CD4-positive, alpha-beta T cell (primary cell): Measurements from ENCODE around the gene ICAM1. TPM values are rescaled to one million over a fixed set of nuclear protein-coding genes. Genes with fewer than 3 reads are reported as not detected.

Experiments used
- ATAC-seq: fragments of 200-7000 bp; cut with Tn5 transposase; one replicate; pipeline ENCODE4 v1.10.0; 2022; ENCODE audit warnings: mild to moderate bottlenecking; ENCODE audit not compliant: poor library complexity
- CTCF ChIA-PET: fragments of 350-600 bp; sonication (Branson Sonifier 250); formaldehyde crosslinking; loops from one replicate; lab custom pipeline; 2021; ENCODE audit warnings: antibody characterized with exemption, inconsistent platforms; lab: Charles Lee
- POLR2A ChIA-PET: fragments of 350-600 bp; sonication (Branson Sonifier 250); formaldehyde crosslinking; loops from one replicate; lab custom pipeline; 2021; ENCODE audit warnings: antibody characterized with exemption, inconsistent platforms; lab: Charles Lee
- DNase-seq, 14 experiments: peaks; one replicate each; pipeline ENCODE4 v3.0.0-alpha.2; 2013 to 2020; ENCODE audit warnings: mixed read lengths in 2 of 14
- H3K27ac ChIP-seq, 2 donors: one replicate each; pipeline versions ENCODE4 v1.5.1 to v1.7.0; 2013; ENCODE audit warnings: low read length in 2 of 2, low read depth in 1 of 2, mild to moderate bottlenecking in 1 of 2
- H3K27me3 ChIP-seq, 2 experiments: 1 replicate in 1 of 2; 2 replicates in 1 of 2; pipeline versions ENCODE4 v1.6.1 to v1.7.0; 2013; ENCODE audit warnings: low read length in 2 of 2, control low read depth in 1 of 2, mild to moderate bottlenecking in 1 of 2, moderate library complexity in 1 of 2; ENCODE audit not compliant: insufficient read depth in 2 of 2, control insufficient read depth in 1 of 2
- H3K36me3 ChIP-seq: one replicate; pipeline ENCODE4 v1.6.1; 2013; ENCODE audit warnings: low read length, control low read depth; ENCODE audit not compliant: insufficient read depth
- H3K4me1 ChIP-seq: one replicate; pipeline ENCODE4 v1.6.1; 2013; ENCODE audit warnings: low read length, control low read depth; ENCODE audit not compliant: insufficient read depth
- H3K4me3 ChIP-seq: one replicate; pipeline ENCODE4 v1.5.1; 2013; ENCODE audit warnings: mild to moderate bottlenecking, low read length, moderate library complexity
- H3K9me3 ChIP-seq, 2 experiments: 1 replicate in 1 of 2; 2 replicates in 1 of 2; pipeline versions ENCODE4 v1.6.1 to v1.7.0; 2013; ENCODE audit warnings: low read length in 2 of 2, mild to moderate bottlenecking in 2 of 2, control low read depth in 1 of 2, moderate library complexity in 1 of 2; ENCODE audit not compliant: control insufficient read depth in 1 of 2, insufficient read depth in 1 of 2
- H3K27ac Mint-ChIP-seq: one replicate; pipeline ENCODE4 v1.8.0; 2020; ENCODE audit warnings: mixed read lengths
- H3K27me3 Mint-ChIP-seq: one replicate; pipeline ENCODE4 v1.8.0; 2021; ENCODE audit warnings: mixed read lengths
- H3K36me3 Mint-ChIP-seq: one replicate; pipeline ENCODE4 v1.8.0; 2021; ENCODE audit warnings: low read depth, mixed read lengths
- H3K4me1 Mint-ChIP-seq: one replicate; pipeline ENCODE4 v1.8.0; 2021; ENCODE audit warnings: low read depth, mixed read lengths
- H3K4me3 Mint-ChIP-seq: one replicate; pipeline ENCODE4 v1.8.0; 2020; ENCODE audit warnings: mild to moderate bottlenecking, mixed read lengths
- H3K9me3 Mint-ChIP-seq: one replicate; pipeline ENCODE4 v1.8.0; 2020; ENCODE audit warnings: mixed read lengths
- CTCF ChIP-seq: fragments of 200-600 bp; IDR thresholded peaks from one replicate; pipeline ENCODE4 v1.8.0; 2022; ENCODE audit warnings: antibody characterized with exemption, mild to moderate bottlenecking
- intact Hi-C, 2 experiments: fragments of 100-400 bp; cut with DNase I in 1 of 2; cut with micrococcal nuclease in 1 of 2; formaldehyde crosslinking; loops; one replicate each; pipeline versions ENCODE4 v1.15.1 to v1.9.0; 2023 to 2025; cut with DNase I, micrococcal nuclease
- polyA plus RNA-seq, 2 donors: library from polyadenylated mRNA; unstranded; fragments of 120-200 nt; gene quantifications; one replicate each; pipeline ENCODE4 v1.2.1, GENCODE V29; 2013
- total RNA-seq, 174 experiments: library from RNA in 2 of 174; stranded (reverse) in 2 of 174; gene quantifications; one replicate each; pipeline ENCODE4 v1.2.3 and lab custom pipeline; 2021 to 2026

Gene ICAM1
- total RNA-seq (1 to 10 TPM; 7.0 to 7.4 TPM), total RNA-seq (lab: John Stamatoyannopoulos, UW) (3.5 to 297 (median 34.7) reads per million in 172 experiments)
- polyA plus RNA-seq (2013, experiment 1 of 2), result 6.9 TPM
- polyA plus RNA-seq (2013, experiment 2 of 2), result 6.8 TPM

GRCh38 chr19:10270616-10271394 lies at the start of gene ICAM1:
ICAM1 (plus strand) TSS chr19:10271120; CDS start chr19:10271160, 40 bp downstream.
- DNase-seq (peak in 13 of 14 experiments; percentile 44 to 90 (median 63)), ATAC-seq (peak; percentile 67)
- H3K4me1 Mint-ChIP-seq, result peaks cover 38% of the 10 kb centered on the region
- peaks cover 36% of the 10 kb centered on the region for H3K4me1 ChIP-seq
- peak within 1 kb of the TSS; percentile 80 for H3K4me3 ChIP-seq
- peak within 1 kb of the TSS; percentile 86 for H3K4me3 Mint-ChIP-seq
- intact Hi-C loops, result loop anchor here (2.0 to 5.0 kb wide), 2 partner anchors 16 to 46 kb away; partner anchors contain the start of genes FDX2 (in 1 of the 2) and ICAM4 (in 1 of the 2)
- no peaks in the 10 kb centered on the region for H3K27me3 ChIP-seq
- H3K9me3 ChIP-seq, result no peaks in the 10 kb centered on the region
- TF ChIP-seq CTCF, result peak; percentile 31
- peak within 1 kb of the TSS; percentile 77 to 95 for H3K27ac ChIP-seq
- peak within 1 kb of the TSS; percentile 80 for H3K27ac Mint-ChIP-seq
- peaks cover 13% of the 10 kb centered on the region for H3K36me3 Mint-ChIP-seq
- H3K36me3 ChIP-seq, result peaks cover 7% of the 10 kb centered on the region
- H3K27me3 Mint-ChIP-seq, result no peaks in the 10 kb centered on the region
- POLR2A ChIA-PET, result interaction anchor here (0.6 to 4.0 kb wide), 23 partner anchors 10 to 435 kb away, joined by 3 to 69 read pairs (median 6); partner anchors contain the start of genes CDC37, FDX2, ICAM4 and ICAM5
- CTCF ChIA-PET, result interaction anchor here (0.5 to 6.4 kb wide), 13 partner anchors 9 to 121 kb away, joined by 3 to 102 read pairs (median 6); partner anchors contain the start of genes ICAM5 and TYK2
- no peaks in the 10 kb centered on the region for H3K9me3 Mint-ChIP-seq

DNA sequence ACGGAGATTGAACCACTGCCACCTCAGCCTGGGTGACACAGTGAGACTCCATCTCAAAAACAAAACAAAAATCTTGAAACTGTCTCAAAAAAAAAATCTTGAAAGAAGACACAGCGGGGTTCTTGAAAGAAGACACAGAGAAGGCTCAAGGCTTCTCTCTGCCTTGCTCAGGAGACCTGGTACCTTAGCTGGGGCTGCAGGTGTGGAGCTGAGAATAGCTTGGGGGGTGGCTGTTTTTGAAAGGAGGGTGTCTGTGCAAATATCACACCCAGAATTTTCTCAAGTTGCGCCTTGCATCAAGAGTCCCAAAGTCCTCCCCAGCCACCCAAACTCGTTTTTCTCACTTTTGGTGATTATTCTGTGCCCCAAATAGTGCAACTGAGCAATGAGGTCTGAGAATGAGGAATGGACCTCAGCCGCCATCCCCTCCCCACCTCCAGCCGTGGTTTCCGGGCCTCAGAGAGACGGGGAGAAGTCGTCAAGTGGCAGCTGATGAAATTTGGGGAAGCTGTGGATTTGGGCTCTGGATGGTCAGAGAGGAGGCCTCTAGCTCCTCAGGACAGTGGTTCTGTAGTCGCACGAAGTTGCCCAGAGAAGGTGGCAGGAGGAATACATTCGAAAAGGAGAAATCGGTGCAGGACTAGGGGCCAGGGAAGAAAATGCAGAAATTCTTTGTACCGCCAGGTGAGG lies 48.6 kb upstream of the ICAM1 start:
- H3K4me3 Mint-ChIP-seq, result no peak overlapping the region
- ATAC-seq, result no peak
- Histone ChIP-seq H3K27ac (no peak overlapping the region), H3K4me3 (no peak overlapping the region), H3K27me3 (no peaks in the 10 kb centered on the region), H3K36me3 (peaks cover 11% of the 10 kb centered on the region), H3K4me1 (peaks cover 22% of the 10 kb centered on the region), H3K9me3 (no peaks in the 10 kb centered on the region)
- no peaks in the 10 kb centered on the region for H3K27me3 Mint-ChIP-seq
- H3K9me3 Mint-ChIP-seq, result no peaks in the 10 kb centered on the region
- H3K27ac Mint-ChIP-seq, result no peak overlapping the region
- CTCF ChIA-PET, result interaction anchor here (1.8 kb wide), 1 partner anchor 28 kb away, joined by 6 read pairs; no protein-coding TSS in a partner anchor
- no peak for DNase-seq
- POLR2A ChIA-PET, result no interaction called here
- H3K4me1 Mint-ChIP-seq, result peaks cover 10% of the 10 kb centered on the region
- no peak for TF ChIP-seq CTCF
- intact Hi-C loops, result loop anchor here in 1 of 2 experiments (10.0 kb wide), 1 partner anchor 368 kb away; no protein-coding TSS in a partner anchor
- H3K36me3 Mint-ChIP-seq, result peaks cover 8% of the 10 kb centered on the region

DNA sequence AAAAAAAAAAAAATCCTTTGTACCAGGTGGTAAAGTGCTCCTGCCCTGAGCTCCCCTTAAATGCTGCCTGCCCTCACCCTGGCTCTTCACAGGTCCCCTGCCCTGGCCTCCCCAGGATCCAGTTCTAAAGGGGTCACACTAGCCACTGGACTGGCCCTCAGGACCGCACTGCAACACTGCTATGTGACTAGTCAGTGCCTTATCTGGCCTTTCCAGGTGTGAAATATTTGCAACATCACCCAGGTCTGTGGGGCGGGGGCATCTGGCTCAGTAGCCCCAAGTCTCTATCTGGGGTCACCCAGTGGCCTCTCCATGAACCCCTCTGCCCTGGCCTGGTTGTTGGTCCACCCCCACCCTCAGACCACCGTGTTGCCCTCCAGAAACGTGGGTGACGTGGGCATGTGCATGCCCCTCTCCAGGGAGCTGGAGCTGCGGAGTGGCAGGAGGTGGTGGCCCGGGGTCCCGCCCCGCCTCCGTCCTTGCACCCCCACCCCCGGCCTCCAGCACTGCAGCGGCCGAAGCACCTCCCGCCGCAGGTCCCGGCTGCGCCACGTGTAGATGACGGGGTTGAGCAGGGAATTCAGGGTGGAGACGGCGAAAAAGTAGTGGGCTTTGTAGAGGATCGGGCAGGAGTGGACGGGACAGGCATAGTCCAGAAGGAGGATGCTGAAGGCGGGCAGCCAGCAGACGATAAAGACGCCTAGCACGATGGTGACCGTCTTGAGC lies 47.3 kb upstream of the ICAM1 start:
- Histone ChIP-seq H3K27ac (no peak overlapping the region), H3K9me3 (no peaks in the 10 kb centered on the region), H3K4me1 (peaks cover 28% of the 10 kb centered on the region), H3K27me3 (no peaks in the 10 kb centered on the region), H3K4me3 (no peak overlapping the region), H3K36me3 (peaks cover 11% of the 10 kb centered on the region)
- ChIA-PET POLR2A (no interaction called here), CTCF (no interaction called here)
- Mint-ChIP-seq H3K27ac (no peak overlapping the region), H3K4me1 (peaks cover 10% of the 10 kb centered on the region), H3K4me3 (no peak overlapping the region), H3K27me3 (no peaks in the 10 kb centered on the region), H3K9me3 (no peaks in the 10 kb centered on the region), H3K36me3 (peaks cover 8% of the 10 kb centered on the region)
- intact Hi-C loops, result loop anchor here in 1 of 2 experiments (10.0 kb wide), 1 partner anchor 369 kb away; no protein-coding TSS in a partner anchor
- ATAC-seq (no peak), DNase-seq (no peak)
- no peak for TF ChIP-seq CTCF
